Stimulated activated CD4-positive, alpha-beta T cell treated with anti-CD3 and anti-CD28 coated beads, Interleukin-15, amount 100 ng/mL, for 48 hours (primary cell): ENCODE measurements around the gene EN1.
A peak's percentile ranks its signal among the peaks of the same experiment; 100 is the strongest.

Experiments used
- DNase-seq, 2 donors: peaks; one replicate each; pipeline ENCODE4 v3.0.0-alpha.2; 2020; ENCODE audit warnings: low read depth in 2 of 2

Gene EN1

GRCh38 chr2:118856330-118856977, 9.0 kb upstream of the EN1 start:
- no peak for DNase-seq

- DNase-seq: peak; percentile 64 to 73
These were observed 8.2 kb upstream of the EN1 start for GRCh38 chr2:118855451-118856279.

GRCh38 chr2:118854507-118855345, 7.3 kb upstream of the EN1 start:
- no peak for DNase-seq

DNA sequence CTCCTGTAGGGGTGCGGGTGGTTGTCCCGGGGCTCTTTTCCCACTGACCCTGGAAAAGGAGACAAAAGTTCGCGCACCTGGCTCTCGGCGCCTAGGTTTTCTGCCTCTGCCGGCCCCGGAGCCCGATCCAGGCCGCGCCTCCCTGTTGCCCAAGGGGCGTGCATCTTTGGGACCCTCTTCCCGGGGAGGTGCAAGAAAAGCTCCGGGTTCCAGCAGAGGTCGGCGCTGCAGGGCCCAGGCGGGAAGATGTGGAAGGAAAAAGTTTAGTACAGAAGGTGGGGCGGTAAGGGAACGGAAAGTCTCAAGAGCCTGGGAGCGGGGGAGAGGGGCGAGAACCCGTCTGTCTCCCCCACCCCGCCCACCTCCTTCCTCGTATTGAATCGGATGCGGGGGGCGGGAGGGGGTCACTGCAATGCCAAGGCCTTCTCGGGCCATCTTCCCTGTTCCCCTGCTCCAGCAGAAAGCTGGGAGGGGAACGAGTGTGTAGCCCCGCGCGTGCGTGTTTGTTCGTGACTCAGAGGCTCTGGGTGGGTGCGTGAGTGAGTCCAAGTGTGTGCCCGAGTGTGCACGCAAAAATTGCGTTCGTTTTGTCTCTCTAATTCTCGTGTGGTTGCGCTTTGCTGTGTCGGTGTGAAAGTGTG, 6.3 kb upstream of the EN1 start:
- no peak for DNase-seq

GRCh38 chr2:118853129-118853640, 5.7 kb upstream of the EN1 start:
- DNase-seq: no peak

GRCh38 chr2:118852605-118853128, 5.2 kb upstream of the EN1 start:
- no peak for DNase-seq

- no peak for DNase-seq
These were observed 4.2 kb upstream of the EN1 start for GRCh38 chr2:118851650-118852049.

DNA sequence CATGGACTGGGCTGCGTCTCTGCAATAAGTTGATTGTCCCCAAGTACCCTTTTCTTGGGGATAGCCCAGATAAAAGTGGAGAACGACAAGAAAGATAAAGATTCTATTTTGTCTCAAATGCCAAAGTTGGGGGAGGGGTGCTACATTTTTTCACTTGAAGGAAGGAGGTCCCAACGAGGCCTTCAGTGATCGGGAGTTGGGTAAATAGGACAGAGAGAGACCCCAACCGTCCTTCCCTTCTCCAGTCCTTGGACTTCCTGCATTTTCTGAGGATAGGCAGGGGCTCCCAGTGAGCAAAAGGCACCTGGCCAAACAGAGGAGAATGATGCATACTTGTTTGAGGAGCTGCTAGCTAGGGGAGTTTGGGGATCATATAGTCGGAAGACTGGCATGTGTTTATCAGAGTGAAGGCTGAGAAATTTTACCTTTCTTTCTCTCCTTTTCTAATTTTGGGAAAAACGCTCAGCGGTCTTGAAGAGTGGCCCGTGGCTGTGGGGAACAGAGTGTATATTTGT, 3.5 kb upstream of the EN1 start:
- no peak for DNase-seq

GRCh38 chr2:118850168-118850900, 2.9 kb upstream of the EN1 start:
- DNase-seq: no peak

GRCh38 chr2:118849226-118850167, 2.0 kb upstream of the EN1 start:
- no peak for DNase-seq

DNA sequence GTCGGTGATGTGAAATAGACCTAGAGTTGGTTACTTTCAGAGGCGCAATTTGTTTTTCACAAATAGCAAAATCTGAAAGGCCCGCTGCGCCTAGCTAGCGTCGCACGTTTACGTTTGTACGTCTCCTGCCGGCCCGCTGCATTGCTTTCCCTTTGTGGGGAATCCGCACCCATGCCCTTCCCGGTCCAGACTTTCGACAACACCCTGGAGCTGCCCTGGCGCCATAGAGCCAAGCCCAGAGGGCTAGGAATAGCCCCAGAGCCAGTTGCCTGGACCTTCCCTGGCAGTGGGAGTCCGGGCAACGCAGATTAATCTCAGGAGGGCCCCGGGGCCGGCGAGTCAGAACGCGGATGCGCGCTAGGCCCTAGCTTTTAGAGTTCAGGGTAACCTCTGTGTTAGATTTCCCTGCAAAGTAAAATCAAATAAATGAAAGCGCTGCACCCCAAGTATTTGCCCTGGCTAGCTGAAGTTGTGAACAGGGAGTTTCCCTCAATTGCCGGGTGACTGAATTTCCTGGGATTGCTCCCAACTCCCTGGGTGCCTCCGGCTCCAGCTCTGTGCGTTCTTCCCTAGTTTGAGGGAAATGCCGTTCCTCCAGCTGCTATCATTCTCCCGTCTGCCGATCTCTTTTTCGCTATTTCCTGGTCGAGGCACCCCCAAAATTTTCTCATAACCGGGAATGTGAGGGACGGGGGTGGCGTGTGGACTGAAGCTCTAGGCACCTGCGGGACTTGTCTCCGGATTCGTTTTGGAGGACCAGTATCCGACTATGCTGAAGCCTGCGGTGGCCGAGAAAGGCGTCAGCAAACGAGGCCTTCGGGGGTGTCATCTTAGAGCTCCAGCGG, 1.2 kb upstream of the EN1 start:
- DNase-seq: no peak

- DNase-seq: no peak
These were observed 319 bp upstream of the EN1 start for GRCh38 chr2:118847762-118848172.

- no peak for DNase-seq
These were observed 951 bp downstream of the EN1 start for GRCh38 chr2:118846442-118846952.

DNA sequence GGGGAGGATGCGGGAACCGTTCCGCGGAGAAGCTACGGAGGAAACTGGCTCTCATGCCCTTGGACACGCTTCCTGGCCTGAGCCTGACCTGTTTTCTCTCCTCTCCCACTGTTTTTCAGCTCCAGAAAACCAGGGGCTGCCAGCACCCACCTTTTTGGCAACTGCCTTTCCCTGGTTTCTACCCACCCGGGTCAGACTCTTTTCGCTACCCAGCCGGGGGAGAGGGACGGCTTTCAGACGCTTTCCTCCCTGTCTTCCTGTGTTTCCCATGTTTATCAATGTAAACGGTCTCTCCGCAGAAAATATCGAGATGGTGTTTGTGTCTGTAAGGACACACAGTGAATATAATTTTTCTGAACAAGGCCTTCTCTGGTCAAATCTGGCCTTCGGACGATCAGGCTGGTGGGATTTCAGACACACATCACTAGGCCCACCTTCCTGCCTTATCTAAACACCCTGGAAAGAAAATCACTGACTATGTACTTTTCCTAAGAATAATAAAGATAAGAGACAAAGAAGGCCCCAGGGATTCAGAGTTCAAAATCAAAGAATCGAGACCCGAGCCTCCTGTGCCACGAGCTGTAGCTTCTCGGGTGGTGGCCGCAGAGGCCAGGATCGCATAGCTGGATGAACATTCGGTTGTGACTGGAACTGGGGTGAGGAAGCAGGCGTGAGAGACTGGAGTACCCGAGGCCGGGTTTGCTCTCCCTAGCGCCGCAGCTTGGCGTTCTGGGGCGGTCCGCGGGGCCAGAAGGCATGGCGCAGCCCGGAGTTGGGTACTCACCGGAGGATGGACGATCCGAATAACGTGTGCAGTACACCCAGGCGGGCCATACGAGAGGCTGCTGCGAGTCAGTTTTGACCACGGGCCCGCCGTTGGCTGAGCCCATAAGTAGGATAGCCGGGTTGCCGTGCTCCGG, 1.7 kb downstream of the EN1 start:
- DNase-seq: no peak

GRCh38 chr2:118845005-118845521, 2.4 kb downstream of the EN1 start:
- no peak for DNase-seq

GRCh38 chr2:118844261-118845004, 3.0 kb downstream of the EN1 start:
- no peak for DNase-seq
